NOMO-1 (cell line): ENCODE data around the gene IFITM1.
"Not testable (repeated sequence)": the region's sequence is repeated elsewhere in the genome, so short reads cannot be mapped to it uniquely, and the experiment has no call there.

Source experiments
- DNase-seq, 2 experiments: peaks; one replicate each; lab custom pipeline; 2025; ENCODE audit not compliant: unreplicated experiment in 2 of 2; lab: John Stamatoyannopoulos, UW

Gene IFITM1

GRCh38 chr11:339963-340362 is 26.1 kb downstream of the IFITM1 start:
- DNase-seq: no peak

- no peak for DNase-seq
Observed at GRCh38 chr11:340539-341512, 27.0 kb downstream of the IFITM1 start.

GRCh38 chr11:342328-342727 is 28.5 kb downstream of the IFITM1 start:
- no peak for DNase-seq

GRCh38 chr11:344836-345578 is 31.2 kb downstream of the IFITM1 start:
- no peak for DNase-seq

GRCh38 chr11:346529-346928 is 32.7 kb downstream of the IFITM1 start:
- DNase-seq: no peak

GRCh38 chr11:349270-349954 is 35.6 kb downstream of the IFITM1 start:
- DNase-seq: not testable (repeated sequence)

GRCh38 chr11:350033-350722 is 36.3 kb downstream of the IFITM1 start:
- not testable (repeated sequence) for DNase-seq

GRCh38 chr11:350723-351255 is 36.9 kb downstream of the IFITM1 start:
- no peak for DNase-seq

GRCh38 chr11:351411-351810 is 37.6 kb downstream of the IFITM1 start:
- no peak for DNase-seq

GRCh38 chr11:352456-353031 is 38.7 kb downstream of the IFITM1 start:
- DNase-seq: no peak

GRCh38 chr11:353179-353873 is 39.5 kb downstream of the IFITM1 start:
- no peak for DNase-seq

- no peak for DNase-seq
Observed at GRCh38 chr11:355581-356458, 42.0 kb downstream of the IFITM1 start.

GRCh38 chr11:356610-357009 is 42.8 kb downstream of the IFITM1 start:
- DNase-seq: no peak

GRCh38 chr11:357582-357981 is 43.7 kb downstream of the IFITM1 start:
- DNase-seq: no peak

- no peak for DNase-seq
Observed at GRCh38 chr11:358129-358800, 44.4 kb downstream of the IFITM1 start.

- no peak for DNase-seq
Observed at GRCh38 chr11:359181-359714, 45.4 kb downstream of the IFITM1 start.
